Smooth muscle cell (in vitro differentiated cells): ENCODE data around the gene ZFYVE27. TPM values are rescaled to one million over a fixed set of nuclear protein-coding genes. Genes with fewer than 3 reads are reported as not detected.

ENCODE experiments used
- DNase-seq: peaks from one replicate; lab custom pipeline; 2025; ENCODE audit not compliant: unreplicated experiment; lab: John Stamatoyannopoulos, UW
- H2AFZ ChIP-seq: fragments of 200-600 bp; sonication (generic); 2 replicates; pipeline ENCODE4 v1.6.0; 2016; ENCODE audit warnings: antibody characterized with exemption, low read depth, mild to moderate bottlenecking
- H3F3A ChIP-seq: fragments of 200-600 bp; sonication (generic); 2 replicates; pipeline ENCODE4 v1.6.0; 2017; ENCODE audit warnings: antibody characterized with exemption, low read depth
- H3K27ac ChIP-seq: fragments of 200-600 bp; sonication (generic); 2 replicates; pipeline ENCODE4 v1.5.1; 2016; ENCODE audit warnings: low read depth, mild to moderate bottlenecking
- H3K27me3 ChIP-seq: fragments of 200-600 bp; sonication (generic); 2 replicates; pipeline ENCODE4 v1.6.1; 2016; ENCODE audit warnings: low read depth, mild to moderate bottlenecking
- H3K36me3 ChIP-seq: fragments of 200-600 bp; sonication (generic); 2 replicates; pipeline ENCODE4 v1.5.1; 2016; ENCODE audit warnings: low read depth
- H3K4me1 ChIP-seq: fragments of 200-600 bp; sonication (generic); 2 replicates; pipeline ENCODE4 v1.5.1; 2016; ENCODE audit warnings: low read depth
- H3K4me2 ChIP-seq: fragments of 200-600 bp; sonication (generic); 2 replicates; pipeline ENCODE4 v1.6.0; 2016; ENCODE audit warnings: mild to moderate bottlenecking
- H3K4me3 ChIP-seq: fragments of 200-600 bp; sonication (generic); 2 replicates; pipeline ENCODE4 v1.5.1; 2016; ENCODE audit warnings: mild to moderate bottlenecking
- H3K79me2 ChIP-seq: fragments of 200-600 bp; sonication (generic); 2 replicates; pipeline ENCODE4 v1.6.0; 2016; ENCODE audit warnings: low read depth, mild to moderate bottlenecking
- H3K9ac ChIP-seq: fragments of 200-600 bp; sonication (generic); 2 replicates; pipeline ENCODE4 v1.6.0; 2016; ENCODE audit warnings: low read depth
- H3K9me3 ChIP-seq: fragments of 200-600 bp; sonication (generic); replicated peaks from 2 replicates; pipeline ENCODE4 v1.5.1; 2016; ENCODE audit warnings: low read depth
- H4K20me1 ChIP-seq: fragments of 200-600 bp; sonication (generic); 2 replicates; pipeline ENCODE4 v1.6.0; 2016; ENCODE audit warnings: low read depth
- CTCF ChIP-seq: fragments of 200-600 bp; sonication (generic); IDR thresholded peaks from 2 replicates; pipeline ENCODE4 v1.5.1; 2017; ENCODE audit warnings: borderline replicate concordance, mild to moderate bottlenecking, antibody characterized with exemption; ENCODE audit not compliant: insufficient read depth, poor library complexity, severe bottlenecking
- WGBS: methylation state at CpG from one replicate; pipeline ENCODE4 v1.1.7; 2016; ENCODE audit warnings: low lambda C conversion rate; 5-methylcytosine and 5-hydroxymethylcytosine counted together
- polyA plus RNA-seq: library from polyadenylated mRNA; unstranded; fragments of >200 nt; fragmentation: Nextera tagmentation; extraction: Ambion mirVana; gene quantifications from 2 replicates; pipeline ENCODE4 v1.2.1, GENCODE V29; 2016
- total RNA-seq: library from RNA; depleted of rRNA; stranded (reverse); fragments of >200 nt; gene quantifications from 2 replicates; pipeline ENCODE4 v1.2.3, GENCODE V29; 2014

Gene ZFYVE27
- total and polyA plus RNA-seq, 2 experiments from 2014 or later = 7.0 to 11.4 TPM

GRCh38 chr10:97759946-97760345 is 23.0 kb downstream of the ZFYVE27 start:
- Histone ChIP-seq H3F3A (no peaks in the 10 kb centered on the region), H3K9ac (no peak overlapping the region)
- 77% methylated on average over 5 of the region's 5 CpGs for WGBS

GRCh38 chr10:97760461-97761257 is 23.7 kb downstream of the ZFYVE27 start:
- no peaks in the 10 kb centered on the region for H3K79me2 ChIP-seq
- H3K9me3 ChIP-seq = no peaks in the 10 kb centered on the region
- TF ChIP-seq CTCF = no peak
- H3K27me3 ChIP-seq = no peaks in the 10 kb centered on the region
- DNase-seq = no peak
- H3K4me3 ChIP-seq = no peak overlapping the region
- no peak overlapping the region for H2AFZ ChIP-seq
- H3K27ac ChIP-seq = no peak overlapping the region
- H3K9ac ChIP-seq = no peak overlapping the region
- peaks cover 13% of the 10 kb centered on the region for H4K20me1 ChIP-seq
- H3K4me2 ChIP-seq = no peak overlapping the region
- 93% methylated on average over 11 of the region's 11 CpGs for WGBS
- no peaks in the 10 kb centered on the region for H3K36me3 ChIP-seq
- peaks cover 13% of the 10 kb centered on the region for H3K4me1 ChIP-seq
- H3F3A ChIP-seq = no peaks in the 10 kb centered on the region

More at GRCh38 chr10:97759946-97760345, 23.0 kb downstream of the ZFYVE27 start:
- Histone ChIP-seq H3K79me2 (no peaks in the 10 kb centered on the region), H3K9me3 (no peaks in the 10 kb centered on the region), H3K4me3 (no peak overlapping the region), H3K27me3 (no peaks in the 10 kb centered on the region), H3K27ac (no peak overlapping the region), H3K4me2 (no peak overlapping the region), H3K36me3 (peaks cover 4% of the 10 kb centered on the region), H4K20me1 (peaks cover 13% of the 10 kb centered on the region), H2AFZ (no peak overlapping the region), H3K4me1 (peaks cover 13% of the 10 kb centered on the region)
- no peak for DNase-seq
- TF ChIP-seq CTCF = no peak

- TF ChIP-seq CTCF = no peak
- H3K9me3 ChIP-seq = no peaks in the 10 kb centered on the region
- H3K27ac ChIP-seq = no peak overlapping the region
- H4K20me1 ChIP-seq = peaks cover 13% of the 10 kb centered on the region
- H3K79me2 ChIP-seq = no peaks in the 10 kb centered on the region
- no peaks in the 10 kb centered on the region for H3K27me3 ChIP-seq
- H3F3A ChIP-seq = no peaks in the 10 kb centered on the region
- H3K36me3 ChIP-seq = no peaks in the 10 kb centered on the region
- H3K4me3 ChIP-seq = no peak overlapping the region
- 96% methylated on average over 8 of the region's 8 CpGs for WGBS
- no peak for DNase-seq
- H3K4me2 ChIP-seq = no peak overlapping the region
- no peak overlapping the region for H2AFZ ChIP-seq
- no peak overlapping the region for H3K9ac ChIP-seq
- peaks cover 13% of the 10 kb centered on the region for H3K4me1 ChIP-seq
These were observed 24.5 kb downstream of the ZFYVE27 start for GRCh38 chr10:97761331-97761865.
